HG02981 (cell line): Measurements from ENCODE around the gene CELA2B.

ENCODE experiments used
- ATAC-seq: cut with Tn5 transposase; IDR thresholded peaks from one replicate; pipeline ENCODE4 v1.9.1; 2021; ENCODE audit warnings: mild to moderate bottlenecking, moderate library complexity; ENCODE audit not compliant: unreplicated experiment

The CELA2B gene

GRCh38 chr1:15524021-15524282 lies 48.0 kb downstream of the CELA2B start, which contains the start of gene CASP9:
CASP9 (minus strand) TSS chr1:15524215; CDS start chr1:15524200, 15 bp downstream.
- ATAC-seq, result no peak

- peak; percentile 40 for ATAC-seq
Measured at GRCh38 chr1:15524283-15525049, 48.6 kb downstream of the CELA2B start.

GRCh38 chr1:15525050-15526020 lies 49.4 kb downstream of the CELA2B start:
- peak; percentile 38 for ATAC-seq

DNA sequence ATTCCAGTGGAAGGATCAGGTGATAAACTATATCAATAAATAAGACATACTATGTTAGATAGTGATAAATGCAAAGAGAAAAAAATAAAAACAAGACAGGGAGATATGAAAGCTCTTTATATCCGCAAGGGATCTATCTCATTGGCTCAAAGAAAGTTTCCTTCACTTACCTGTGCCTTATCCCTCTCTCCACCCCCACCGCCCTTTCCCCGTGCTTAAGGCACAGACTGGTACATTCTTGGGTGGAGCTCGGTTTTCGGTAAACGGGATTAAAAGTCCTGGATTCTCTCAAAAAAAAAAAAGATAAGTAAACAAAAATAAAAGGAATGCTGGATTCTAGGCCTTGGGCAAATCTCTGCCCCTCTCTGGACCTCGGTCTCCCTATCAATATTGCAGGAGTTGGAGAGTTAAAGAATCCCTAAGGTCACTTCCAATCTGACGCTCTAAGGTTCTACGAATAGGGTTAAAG lies 50.2 kb downstream of the CELA2B start:
- ATAC-seq, result no peak

DNA sequence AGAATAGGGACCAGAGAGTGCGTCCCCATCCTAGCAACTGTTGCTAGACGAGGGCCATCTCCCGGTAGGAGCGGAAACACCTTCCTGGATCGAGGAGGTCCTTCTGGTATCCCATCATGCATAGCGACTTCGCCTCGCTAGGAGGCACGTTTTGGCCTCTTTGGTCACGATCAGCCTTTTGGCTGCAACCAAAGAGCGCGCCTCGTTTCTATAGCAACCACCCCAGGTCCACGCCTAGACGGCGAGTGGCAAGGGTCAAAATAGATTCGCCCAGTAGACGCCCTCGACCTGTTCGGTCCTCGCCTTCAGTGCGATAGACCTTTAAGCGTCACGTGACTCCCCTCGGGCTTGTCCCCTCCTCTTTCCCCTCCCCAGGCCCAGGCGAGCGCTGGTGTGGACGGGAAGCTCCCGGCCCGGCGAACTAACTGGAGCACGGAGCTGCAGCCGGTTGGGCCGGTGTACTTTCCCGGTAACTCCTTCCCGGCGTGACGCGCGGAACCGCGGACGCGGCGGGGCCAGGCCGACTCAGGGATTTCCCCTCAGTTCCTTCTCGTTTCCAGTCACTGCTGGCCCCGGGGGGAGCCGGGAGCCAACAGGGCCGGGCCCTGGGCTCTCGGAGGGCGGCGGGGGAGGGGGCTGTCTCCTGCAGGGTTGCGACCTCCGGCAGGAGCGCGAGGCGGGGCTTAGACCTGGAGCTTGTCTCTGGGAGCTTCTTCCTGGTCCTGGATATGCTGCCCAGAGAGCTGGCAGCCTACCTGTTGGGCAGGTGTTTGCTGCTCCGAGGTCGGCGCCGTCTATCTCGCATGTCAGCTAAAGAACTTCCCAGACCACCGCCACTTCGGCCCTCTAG lies 50.8 kb downstream of the CELA2B start, which contains the start of gene DNAJC16:
TSS of gene DNAJC16 (plus strand) at position 359 of the 850 bp plus-strand sequence. CDS start 2,258 bp downstream, outside the sequence.
- ATAC-seq, result peak; percentile 48

DNA sequence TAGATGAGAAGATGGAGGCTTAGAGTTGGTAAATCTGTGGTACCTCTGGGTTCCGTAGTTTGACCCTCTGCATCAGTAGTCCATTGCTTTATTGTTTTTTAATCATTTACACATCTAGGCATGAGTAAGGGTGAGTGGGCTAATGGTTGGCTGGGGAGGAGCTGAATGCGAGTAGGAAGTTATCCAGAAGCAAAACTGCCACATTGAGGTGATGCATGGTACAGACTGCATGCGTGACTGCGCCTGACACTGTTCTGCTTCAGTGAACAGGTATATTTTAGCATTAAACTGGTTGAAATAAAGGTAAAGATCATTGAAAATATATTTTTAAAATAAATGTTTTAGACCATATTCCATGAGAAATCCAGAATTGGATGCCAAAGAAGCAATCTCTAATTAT lies 55.1 kb downstream of the CELA2B start:
- no peak for ATAC-seq

DNA sequence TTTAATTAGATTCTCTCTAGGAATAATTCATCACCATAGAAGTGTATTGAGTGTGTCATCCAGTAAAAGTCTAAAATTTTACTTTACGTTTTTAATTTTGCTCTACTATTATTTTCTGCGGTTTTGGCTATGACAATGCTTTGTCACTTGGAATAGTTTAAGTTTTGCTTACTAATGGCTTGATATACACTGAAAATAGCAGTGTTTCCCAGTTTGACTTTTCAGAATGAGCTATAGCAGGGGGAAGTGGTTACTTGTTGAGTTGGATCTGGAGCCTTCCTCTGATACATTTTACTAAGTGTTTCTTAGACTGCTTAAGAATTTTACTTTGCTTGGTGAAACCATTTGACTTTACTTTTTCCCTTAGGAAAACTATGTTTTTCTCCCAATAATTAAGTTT lies 55.8 kb downstream of the CELA2B start:
- ATAC-seq, result no peak

GRCh38 chr1:15538771-15539170 lies 62.9 kb downstream of the CELA2B start:
- ATAC-seq, result no peak

DNA sequence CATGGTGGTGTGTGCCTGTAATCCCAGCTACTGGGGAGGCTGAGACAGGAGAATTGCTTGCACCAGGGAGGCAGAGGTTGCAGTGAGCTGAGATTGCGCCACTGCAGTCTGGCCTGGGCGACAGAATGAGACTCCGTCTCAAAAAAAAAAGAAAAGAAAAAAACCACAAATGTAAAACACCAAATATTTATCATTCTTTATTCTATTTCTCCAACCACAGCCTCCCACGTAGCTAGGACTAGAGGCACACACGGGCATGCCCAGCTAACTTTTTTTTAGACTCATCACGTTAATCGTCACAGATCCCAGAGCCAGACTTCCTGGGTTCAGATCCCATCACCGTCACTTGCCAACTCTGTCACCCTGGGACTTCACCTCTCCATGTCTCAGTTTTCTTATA lies 64.3 kb downstream of the CELA2B start:
- no peak for ATAC-seq
